ENCODE results near the gene POLR2J2.
A peak's percentile ranks its signal among the peaks of the same experiment; 100 is the strongest.
"Not testable (repeated sequence)": the region's sequence is repeated elsewhere in the genome, so short reads cannot be mapped to it uniquely, and the experiment has no call there.

POLR2J2 gene

DNA sequence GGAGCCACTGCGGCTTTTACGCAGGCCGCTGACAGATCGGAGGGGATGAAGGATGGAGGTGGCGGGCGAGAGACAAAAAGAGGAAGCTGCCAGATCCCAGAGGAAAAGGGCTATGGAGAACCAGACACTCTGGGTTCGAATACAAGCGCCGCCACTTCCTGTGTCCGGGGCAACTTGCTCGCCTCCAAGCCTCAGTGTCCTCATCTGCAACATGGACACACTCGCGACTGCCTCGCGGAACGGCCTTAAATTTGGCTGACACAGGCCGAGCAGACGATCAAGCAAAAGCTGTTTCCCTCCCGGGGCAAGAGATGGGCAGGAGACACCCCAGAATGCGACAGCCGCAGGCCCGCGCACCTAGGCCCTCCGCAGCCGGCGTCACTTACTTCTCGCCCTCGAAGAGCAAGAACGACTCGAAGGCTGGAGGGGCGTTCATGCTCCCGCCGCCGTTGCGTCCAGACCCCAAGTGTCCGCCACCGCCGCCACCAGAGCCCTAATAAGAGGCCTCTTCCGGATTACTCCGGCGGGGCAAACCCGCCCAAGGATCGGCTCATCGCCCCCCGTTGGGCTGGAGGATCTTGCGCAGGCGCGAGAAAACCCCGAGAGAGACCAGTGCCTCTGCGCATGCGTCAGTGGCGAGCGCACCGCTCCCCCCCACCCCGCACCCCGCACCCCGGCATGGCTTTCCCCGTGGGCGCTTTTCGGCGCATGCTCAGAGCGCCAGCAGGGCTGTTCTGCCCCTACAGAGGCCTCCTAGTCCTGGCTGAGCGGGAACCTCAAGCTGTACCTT is at the start of gene POLR2J2:
POLR2J2 (minus strand) TSS at position 498 of the 790 bp plus-strand sequence; CDS start at position 436, 62 bp downstream.
- DNase-seq, result peak; percentile 79

DNA sequence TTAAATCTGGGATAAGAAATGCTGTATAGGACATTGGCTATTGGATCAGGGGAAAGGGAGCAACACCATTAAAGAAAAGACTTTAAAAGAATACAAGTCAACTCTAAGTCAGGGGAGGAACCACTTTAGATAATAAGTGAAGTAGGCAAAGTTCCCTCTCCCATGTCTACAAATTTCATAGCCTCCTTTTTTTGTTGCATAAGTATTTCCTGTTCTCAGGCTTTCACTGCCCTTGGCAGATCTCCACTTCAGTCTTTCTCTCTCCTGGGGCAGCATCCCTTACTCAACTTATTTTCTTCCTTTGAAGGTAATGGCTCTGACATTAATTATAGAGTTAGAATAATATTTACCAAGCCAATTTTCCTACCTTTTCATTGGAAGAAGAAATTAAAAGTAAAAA is 47.0 kb upstream of the POLR2J2 start:
- not testable (repeated sequence) for DNase-seq

DNA sequence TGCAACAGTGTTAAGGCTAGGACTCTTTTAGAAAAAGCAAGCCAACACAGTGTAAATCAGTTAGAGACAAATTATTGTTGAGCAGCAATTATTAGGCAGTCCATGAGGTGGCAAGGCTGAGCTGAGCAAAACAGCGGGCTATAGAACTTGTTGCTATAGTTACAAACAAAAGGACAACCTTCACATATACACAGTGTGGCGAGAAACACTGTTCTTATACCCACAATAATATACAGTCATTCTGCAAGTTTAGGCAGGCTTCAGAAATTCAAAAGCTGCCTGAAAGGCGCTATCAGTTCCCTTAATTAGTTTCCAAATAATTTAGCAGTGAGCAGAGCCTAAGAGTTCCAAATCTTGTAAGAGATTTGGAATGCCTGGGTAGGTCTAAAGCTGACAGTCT is 44.3 kb upstream of the POLR2J2 start:
- not testable (repeated sequence) for DNase-seq

DNA sequence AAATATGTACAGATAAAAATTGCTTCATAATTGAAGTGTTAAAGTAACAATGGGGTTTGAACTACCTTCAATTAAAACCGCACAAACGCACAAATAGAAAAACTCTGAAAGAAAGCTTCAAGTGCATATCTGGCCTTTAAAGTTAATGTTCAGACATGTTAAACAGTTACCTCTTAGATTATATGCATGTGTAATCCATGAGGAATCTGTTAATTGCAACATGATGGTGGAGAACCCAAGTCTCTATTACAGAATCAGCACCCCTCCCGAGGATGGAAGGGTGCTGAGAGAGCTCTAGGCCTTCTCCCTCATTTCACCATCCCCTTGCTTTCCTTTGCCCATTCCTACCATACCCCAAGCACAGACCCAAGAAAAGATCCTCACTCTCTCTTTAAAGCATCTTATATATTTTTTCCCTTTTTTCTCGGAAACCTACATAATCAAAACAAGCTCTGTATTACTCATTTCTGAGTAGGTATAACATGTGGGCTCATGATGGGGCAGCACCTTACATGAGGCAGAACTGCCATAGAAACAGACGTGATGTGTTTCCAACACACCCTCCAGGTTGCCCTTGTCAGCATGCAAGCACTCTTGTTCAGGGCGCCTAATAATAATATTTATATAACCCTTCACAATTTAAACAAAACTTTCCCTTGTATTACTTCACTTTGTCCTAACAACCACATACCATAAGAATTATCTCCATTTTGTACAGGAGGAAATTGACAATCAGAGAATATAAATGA is 43.5 kb upstream of the POLR2J2 start:
- not testable (repeated sequence) for DNase-seq

- not testable (repeated sequence) for DNase-seq
These were observed 42.2 kb upstream of the POLR2J2 start for GRCh38 chr7:102713691-102714080.

DNA sequence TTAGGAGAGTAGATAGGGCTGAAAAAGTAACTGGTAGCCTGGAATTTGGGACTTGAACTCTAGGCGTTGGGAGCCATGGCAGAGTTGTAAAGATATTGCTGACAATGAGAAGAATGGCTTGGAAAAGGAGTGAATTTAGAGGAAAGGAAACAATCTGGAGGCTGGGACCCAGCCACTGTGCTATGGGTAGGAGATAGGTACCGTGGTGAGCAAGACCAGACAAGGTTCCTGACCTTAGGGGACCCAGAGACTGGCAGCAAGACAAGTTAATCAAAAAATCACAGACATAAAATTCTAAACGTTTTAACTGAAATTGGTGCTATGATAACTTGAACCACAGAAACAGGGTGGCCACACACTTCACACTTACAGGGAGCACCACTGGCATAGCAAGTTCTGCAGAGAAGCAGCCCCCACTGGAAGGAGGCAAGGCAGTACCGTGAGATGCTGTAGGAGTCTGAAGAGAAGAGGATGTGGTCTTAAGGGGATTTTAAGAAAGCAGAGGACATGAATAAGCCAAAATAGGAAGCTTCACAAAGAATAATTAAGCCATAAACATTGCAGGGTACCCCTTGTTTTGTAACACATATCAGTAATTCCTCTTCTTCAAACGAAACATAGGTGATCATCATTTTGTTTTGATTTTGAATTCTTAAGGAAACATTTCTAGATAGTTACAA is 41.7 kb upstream of the POLR2J2 start:
- not testable (repeated sequence) for DNase-seq

GRCh38 chr7:102698962-102699750 is 27.7 kb upstream of the POLR2J2 start:
- DNase-seq, result peak; percentile 3

DNA sequence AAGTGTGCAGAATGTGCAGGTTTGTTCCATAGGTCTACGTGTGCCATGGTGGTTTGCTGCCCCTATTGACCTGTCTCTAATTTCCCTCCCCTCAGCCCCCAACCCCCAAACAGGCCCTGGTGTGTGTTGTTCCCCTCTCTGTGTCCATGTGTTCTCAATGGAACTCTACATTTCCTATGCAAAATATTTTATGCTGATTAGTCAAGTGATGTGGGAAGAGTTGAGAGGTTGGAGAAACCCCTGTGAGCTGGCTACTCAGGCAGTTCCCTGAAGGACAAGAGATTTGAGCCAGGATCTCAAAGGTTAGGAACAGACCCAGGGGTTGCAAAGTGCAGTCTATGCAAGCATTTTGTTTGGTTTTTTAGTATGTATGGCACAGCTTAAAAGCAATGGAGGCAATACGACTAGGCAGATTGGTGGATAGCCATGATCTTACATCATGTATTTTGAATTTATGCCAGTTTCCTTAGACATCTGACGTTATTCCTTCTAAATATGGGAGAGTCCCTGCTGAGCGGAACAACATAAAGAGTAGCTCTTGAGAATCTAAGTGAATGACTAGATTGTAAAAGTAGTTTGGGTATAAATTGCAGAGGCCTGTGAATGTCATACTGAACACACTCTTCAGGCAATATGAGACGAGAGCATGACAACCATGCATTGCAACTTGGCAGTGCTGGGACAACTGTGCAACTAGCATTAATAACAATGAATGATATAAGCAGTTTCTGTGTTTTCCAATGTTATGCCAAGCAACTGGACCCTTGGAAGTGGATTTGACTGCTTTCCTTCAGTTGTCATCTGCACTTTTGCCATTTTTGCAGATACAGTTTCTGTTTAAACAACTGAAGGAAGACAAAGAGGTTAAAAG is 26.4 kb upstream of the POLR2J2 start:
- DNase-seq, result not testable (repeated sequence)

DNA sequence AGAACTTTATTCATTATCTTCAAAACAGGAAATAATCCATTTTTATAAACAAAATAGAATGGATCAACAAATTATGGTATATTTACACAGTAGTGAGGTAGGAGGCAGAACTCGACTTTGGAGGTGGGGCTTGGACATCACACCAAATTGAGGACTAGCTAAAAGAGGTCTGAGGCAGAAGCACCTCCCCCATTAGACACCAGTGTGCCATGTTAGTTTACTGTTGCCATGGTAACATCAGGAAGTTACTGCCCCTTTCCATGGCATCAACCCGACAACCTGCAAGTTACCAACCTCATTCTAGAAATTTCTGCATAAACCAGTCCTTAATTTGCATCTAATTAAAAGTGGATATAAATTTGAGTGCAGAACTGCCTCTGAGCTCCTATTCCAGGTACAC is 24.5 kb upstream of the POLR2J2 start:
- DNase-seq, result not testable (repeated sequence)

GRCh38 chr7:102695033-102695552 is 23.6 kb upstream of the POLR2J2 start:
- not testable (repeated sequence) for DNase-seq

DNA sequence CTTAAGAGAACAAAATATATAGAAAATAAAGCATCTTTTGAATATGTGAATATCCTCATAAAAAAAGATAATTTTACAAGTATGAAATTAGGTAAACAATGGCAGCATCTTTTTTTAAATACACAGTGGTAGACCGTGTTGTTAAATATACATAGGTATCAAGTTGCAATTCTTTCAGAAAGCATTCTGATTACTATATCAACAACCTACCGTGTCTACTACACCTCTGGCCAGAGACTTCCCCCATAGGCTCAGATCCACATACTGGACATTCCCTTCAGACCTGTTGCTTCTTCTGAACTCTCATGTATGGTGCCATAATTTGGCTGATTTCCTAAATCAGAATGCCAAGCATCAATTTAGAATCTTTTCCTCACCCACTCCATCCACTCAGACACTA is 22.5 kb upstream of the POLR2J2 start:
- not testable (repeated sequence) for DNase-seq

DNA sequence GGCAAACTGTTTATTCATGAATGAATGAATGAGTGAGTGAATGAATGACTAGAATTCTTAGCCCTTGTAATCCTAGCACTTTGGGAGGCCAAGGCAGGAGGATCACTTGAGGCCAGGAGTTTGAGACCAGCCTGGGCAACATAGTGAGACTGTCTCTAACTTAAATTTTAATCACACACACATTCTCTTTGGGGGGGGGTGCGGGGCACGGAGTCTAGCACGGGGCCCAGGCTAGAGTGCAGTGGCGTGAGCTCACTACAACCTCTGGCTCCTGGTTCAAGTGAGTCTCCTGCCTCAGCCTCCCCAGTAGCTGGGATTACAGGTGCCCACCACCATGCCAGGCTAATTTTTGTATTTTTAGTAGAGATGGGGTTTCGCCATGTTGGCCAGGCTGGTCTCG is 19.1 kb upstream of the POLR2J2 start:
- not testable (repeated sequence) for DNase-seq

DNA sequence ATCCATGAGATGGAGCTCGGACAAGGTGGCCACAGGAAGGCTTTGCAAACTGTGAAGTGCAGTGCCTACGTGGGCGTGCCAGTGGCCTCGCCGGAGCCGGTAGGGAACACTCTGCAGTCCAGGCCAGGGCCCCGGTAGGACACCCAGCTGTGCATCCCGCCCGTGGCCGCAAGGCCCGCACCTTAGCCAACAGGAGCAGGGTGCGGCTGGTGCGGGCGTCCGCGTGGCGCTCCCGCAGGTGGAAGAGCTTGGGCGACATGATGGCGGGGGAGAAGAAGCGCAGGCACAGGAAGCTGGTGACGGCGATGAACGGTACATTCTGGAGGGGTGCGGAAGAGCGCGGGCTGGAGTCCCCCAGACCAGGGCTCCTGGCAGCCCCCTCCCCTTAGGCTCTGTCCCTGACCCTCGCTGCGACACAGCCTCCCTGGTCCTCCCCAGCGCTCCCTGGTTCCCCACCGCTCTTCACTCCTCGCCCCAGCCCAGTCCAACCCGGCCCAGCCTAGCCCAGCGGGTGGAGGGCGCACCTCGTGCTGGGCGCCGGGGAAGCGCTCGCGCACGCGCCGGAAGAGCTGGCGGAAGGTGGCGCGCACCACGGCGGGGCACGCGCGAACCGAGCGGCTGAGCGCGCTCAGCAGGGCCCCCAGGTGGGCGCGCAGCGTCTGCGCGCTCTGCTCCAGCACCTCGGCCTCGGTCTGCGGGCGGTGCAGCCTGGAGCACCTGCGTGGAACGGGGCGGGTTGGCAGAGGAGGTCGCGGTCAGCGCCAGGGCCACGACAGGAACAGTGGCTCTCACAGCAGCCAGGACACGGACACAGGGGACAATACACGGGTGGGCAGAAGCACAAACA is 18.2 kb upstream of the POLR2J2 start:
- not testable (repeated sequence) for DNase-seq

DNA sequence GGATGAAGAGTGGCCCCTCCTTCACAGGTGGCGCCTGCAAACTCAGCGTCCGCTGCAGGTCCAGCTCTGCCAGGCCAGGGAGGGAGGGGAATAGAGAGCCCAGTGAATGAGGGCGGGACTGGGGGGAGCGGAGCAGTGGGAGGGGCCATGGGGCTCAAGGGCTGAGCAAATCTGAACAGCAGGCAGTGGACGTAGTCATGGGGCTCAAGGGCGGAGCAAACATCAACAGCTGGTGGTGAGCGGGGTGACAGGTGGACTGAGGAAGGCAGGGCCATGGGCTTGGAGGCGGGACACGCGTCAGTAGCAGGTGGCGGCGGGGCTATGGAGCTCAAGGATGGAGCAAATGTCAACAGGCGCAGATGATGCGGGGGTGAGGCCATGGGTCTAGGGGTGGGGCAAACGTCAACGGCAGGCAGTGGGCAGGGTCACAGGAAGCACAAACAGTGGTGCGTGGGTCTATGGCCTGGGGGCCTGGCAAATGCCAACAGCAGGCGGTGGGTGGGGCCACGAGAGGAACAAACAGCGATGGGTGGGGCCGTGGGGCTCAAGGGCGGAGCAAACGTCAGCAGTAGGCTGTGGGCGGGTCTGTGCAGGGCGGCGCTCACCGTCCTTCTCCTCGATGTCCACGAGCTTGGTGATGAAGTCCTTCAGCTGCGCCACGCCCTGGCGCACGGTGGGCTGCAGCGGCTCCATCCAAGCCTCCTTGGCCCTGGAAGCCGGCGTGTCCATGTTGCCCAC is 17.0 kb upstream of the POLR2J2 start:
- DNase-seq, result not testable (repeated sequence)

- DNase-seq, result not testable (repeated sequence)
These were observed 11.1 kb upstream of the POLR2J2 start for GRCh38 chr7:102682560-102682959.

DNA sequence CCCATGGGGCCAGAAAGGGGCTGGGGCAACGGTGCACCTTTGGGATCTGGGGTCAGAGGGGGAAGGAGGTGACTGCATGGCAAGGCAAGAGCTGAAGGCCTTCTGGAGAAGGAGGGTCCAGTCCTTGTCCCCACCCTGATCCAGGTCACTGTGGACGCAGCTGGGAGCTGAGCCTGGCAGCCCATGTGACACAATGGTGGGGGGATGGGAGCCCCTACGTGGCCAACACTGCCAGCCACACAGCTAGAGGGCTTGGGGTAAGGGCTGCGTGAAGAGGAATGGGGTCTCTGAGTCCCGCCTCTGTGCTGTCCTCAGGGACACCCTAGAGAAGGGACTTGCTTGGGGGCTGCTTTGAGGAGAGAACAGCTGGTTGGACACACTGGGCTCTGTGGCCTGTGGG is 9.3 kb upstream of the POLR2J2 start:
- not testable (repeated sequence) for DNase-seq

DNA sequence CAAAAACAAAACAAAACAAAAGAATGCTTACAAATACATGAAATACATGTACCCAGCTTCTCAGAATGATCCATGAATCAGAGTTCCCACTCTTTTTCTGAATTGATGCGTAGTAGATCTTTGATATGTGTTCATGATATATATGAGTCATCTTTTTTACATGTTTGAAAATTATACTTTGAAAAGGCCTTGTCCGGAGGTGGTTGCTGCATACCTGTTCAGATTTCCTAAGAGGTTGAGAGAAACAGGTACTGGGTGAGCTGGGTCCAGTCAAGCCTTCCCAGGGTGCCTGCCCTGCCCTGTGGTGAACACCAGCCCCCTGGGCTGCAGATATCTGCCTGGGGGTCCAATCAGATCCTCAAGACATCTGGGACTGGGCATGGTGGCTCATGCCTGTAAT is 4.1 kb upstream of the POLR2J2 start:
- DNase-seq, result not testable (repeated sequence)

- DNase-seq, result not testable (repeated sequence)
These were observed 2.1 kb upstream of the POLR2J2 start for GRCh38 chr7:102673447-102674067.

DNA sequence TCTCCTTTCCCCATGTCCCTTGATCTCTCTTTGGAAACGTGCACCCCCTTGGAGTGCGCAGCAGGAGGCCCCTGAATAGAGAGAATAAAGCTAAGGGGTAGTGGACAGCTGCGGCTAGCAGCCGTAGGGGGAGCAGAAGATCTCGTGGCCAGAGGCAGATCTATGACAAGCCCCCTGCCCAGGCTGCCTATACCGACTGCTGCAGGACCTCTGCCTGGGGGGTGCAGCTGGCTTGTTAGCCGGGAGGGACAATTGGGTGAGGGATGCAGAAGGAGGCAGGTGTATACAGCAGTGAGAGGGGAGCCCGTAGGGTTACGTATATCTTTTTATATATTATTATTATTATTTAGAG is 469 bp upstream of the POLR2J2 start:
- DNase-seq, result not testable (repeated sequence)

All from RPMI8226 (cell line).